ENCODE measurements around the gene ZNF865.

Gene ZNF865

DNA sequence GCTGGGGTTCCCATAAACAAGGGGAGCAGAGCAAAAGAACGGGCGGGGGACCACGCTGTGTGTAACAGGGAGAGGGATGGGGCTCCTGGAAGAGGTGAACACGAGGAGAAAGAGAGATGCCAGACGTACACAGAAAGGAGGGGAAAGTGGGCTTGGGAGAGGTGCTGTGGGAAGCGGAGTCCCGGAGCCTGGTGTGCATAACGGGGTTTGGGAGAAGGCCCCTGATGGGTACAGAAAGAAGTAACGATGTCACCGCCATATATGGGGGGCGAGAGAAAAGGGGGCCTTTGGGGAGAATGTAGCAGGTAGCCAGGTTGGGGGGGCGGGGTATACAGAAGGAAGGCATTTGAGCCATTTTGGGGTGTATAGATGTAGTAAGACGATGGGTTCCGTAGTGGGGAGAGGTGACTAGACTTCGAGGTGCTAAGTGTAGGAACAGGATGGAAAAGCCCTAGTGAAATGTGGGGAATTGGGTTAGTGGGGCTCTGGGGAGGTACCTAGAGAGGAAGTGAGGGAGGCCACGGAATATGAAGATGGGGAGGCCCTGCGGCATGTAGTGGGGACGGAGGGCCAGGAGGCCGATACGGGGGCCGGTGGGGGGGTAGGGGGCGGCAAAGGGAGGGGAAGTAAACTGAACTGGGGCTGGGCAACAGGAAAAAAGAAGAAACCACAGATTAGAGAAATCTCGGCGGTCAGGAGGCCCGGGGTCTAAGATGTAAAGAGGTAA, 36.1 kb downstream of the ZNF865 start:
- Histone ChIP-seq H3K9me2 (replicated peaks; ENCODE audit: insufficient read depth, low read length) (no peaks in the 10 kb centered on the region), H3K9ac (ENCODE audit: low read length) (peak overlapping the region; percentile 78), H3K27ac (ENCODE audit: low read length) (peak overlapping the region; percentile 37; the same call in 1 of the 2 replicates), H3K9me3 (replicated peaks; ENCODE audit: insufficient read depth, low read length) (no peaks in the 10 kb centered on the region), H4K20me1 (ENCODE audit: insufficient read depth, low read length) (no peaks in the 10 kb centered on the region), H3K4me3 (ENCODE audit: low read length) (peak overlapping the region; percentile 90), H3K4me2 (ENCODE audit: low read depth, low read length) (peak overlapping the region; percentile 97), H3F3A (ENCODE audit: insufficient read depth, low read length) (peaks cover 25% of the 10 kb centered on the region), H3K4me1 (ENCODE audit: low read length) (peaks cover 30% of the 10 kb centered on the region), H3K79me2 (ENCODE audit: low read length) (peaks cover 41% of the 10 kb centered on the region), H3K36me3 (replicated peaks; ENCODE audit: insufficient read depth, low read length) (no peaks in the 10 kb centered on the region), H2AFZ (ENCODE audit: low read length) (peak overlapping the region; percentile 68), H3K27me3 (replicated peaks; ENCODE audit: insufficient read depth, low read length) (no peaks in the 10 kb centered on the region)
- DNase-seq, result no peak
- no peak for TF ChIP-seq EZH2phosphoT487 (IDR thresholded peaks at IDR 0.05; ENCODE audit: low read length)
- no peak for TF ChIP-seq CTCF (IDR thresholded peaks at IDR 0.05; ENCODE audit: low read length)
- no peak for TF ChIP-seq EZH2 (optimal IDR thresholded peaks at IDR 0.05; ENCODE audit: low read depth, low read length)

- Histone ChIP-seq H3K4me1 (ENCODE audit: low read length) (peaks cover 28% of the 10 kb centered on the region), H3K9me2 (replicated peaks; ENCODE audit: insufficient read depth, low read length) (no peaks in the 10 kb centered on the region), H3K4me2 (ENCODE audit: low read depth, low read length) (peak overlapping the region; percentile 97), H2AFZ (ENCODE audit: low read length) (peak overlapping the region; percentile 41), H3K27ac (ENCODE audit: low read length) (peak overlapping the region; percentile 46; the same call in 1 of the 2 replicates), H3F3A (ENCODE audit: insufficient read depth, low read length) (peaks cover 33% of the 10 kb centered on the region), H3K36me3 (replicated peaks; ENCODE audit: insufficient read depth, low read length) (no peaks in the 10 kb centered on the region), H3K27me3 (replicated peaks; ENCODE audit: insufficient read depth, low read length) (no peaks in the 10 kb centered on the region), H3K9ac (ENCODE audit: low read length) (peak overlapping the region; percentile 75), H3K79me2 (ENCODE audit: low read length) (peaks cover 34% of the 10 kb centered on the region), H3K4me3 (ENCODE audit: low read length) (peak overlapping the region; percentile 90), H3K9me3 (replicated peaks; ENCODE audit: insufficient read depth, low read length) (no peaks in the 10 kb centered on the region), H4K20me1 (ENCODE audit: insufficient read depth, low read length) (no peaks in the 10 kb centered on the region)
- no peak for TF ChIP-seq EZH2 (optimal IDR thresholded peaks at IDR 0.05; ENCODE audit: low read depth, low read length)
- TF ChIP-seq CTCF (IDR thresholded peaks at IDR 0.05; ENCODE audit: low read length), result no peak
- TF ChIP-seq EZH2phosphoT487 (IDR thresholded peaks at IDR 0.05; ENCODE audit: low read length), result no peak
- DNase-seq, result peak; percentile 33
These were observed 36.9 kb downstream of the ZNF865 start for GRCh38 chr19:55642153-55643002.

- H3K9me3 ChIP-seq (replicated peaks; ENCODE audit: insufficient read depth, low read length), result no peaks in the 10 kb centered on the region
- H3K27ac ChIP-seq (ENCODE audit: low read length), result peak within 1 kb of the TSS; percentile 46
These were observed 37.8 kb downstream of the ZNF865 start, which contains the start of gene ZNF581 for GRCh38 chr19:55643003-55643886. Gene ZNF581, plus strand, starts transcription at chr19:55643649. Its CDS starts 923 bp downstream, at chr19:55644572.

More at GRCh38 chr19:55643003-55643886, 37.8 kb downstream of the ZNF865 start, which contains the start of gene ZNF581:
- Histone ChIP-seq H3K9ac (ENCODE audit: low read length) (peak within 1 kb of the TSS; percentile 75), H4K20me1 (ENCODE audit: insufficient read depth, low read length) (no peaks in the 10 kb centered on the region), H3K4me1 (ENCODE audit: low read length) (peaks cover 28% of the 10 kb centered on the region), H3K27me3 (replicated peaks; ENCODE audit: insufficient read depth, low read length) (no peaks in the 10 kb centered on the region), H3K4me2 (ENCODE audit: low read depth, low read length) (peak within 1 kb of the TSS; percentile 97), H3K9me2 (replicated peaks; ENCODE audit: insufficient read depth, low read length) (no peaks in the 10 kb centered on the region), H3K36me3 (replicated peaks; ENCODE audit: insufficient read depth, low read length) (no peaks in the 10 kb centered on the region), H3F3A (ENCODE audit: insufficient read depth, low read length) (peaks cover 30% of the 10 kb centered on the region), H2AFZ (ENCODE audit: low read length) (peak within 1 kb of the TSS; percentile 41), H3K79me2 (ENCODE audit: low read length) (peaks cover 28% of the 10 kb centered on the region), H3K4me3 (ENCODE audit: low read length) (peak within 1 kb of the TSS; percentile 90)
- TF ChIP-seq CTCF (IDR thresholded peaks at IDR 0.05; ENCODE audit: low read length) (no peak), EZH2 (optimal IDR thresholded peaks at IDR 0.05; ENCODE audit: low read depth, low read length) (no peak)
- peak; percentile 70 for DNase-seq
